Left lung (tissue), 10 donors: ENCODE results near the gene RAB19. TPM values are rescaled to one million over a fixed set of nuclear protein-coding genes. Genes with fewer than 3 reads are reported as not detected.
"Not testable (repeated sequence)": the region's sequence is repeated elsewhere in the genome, so short reads cannot be mapped to it uniquely, and the experiment has no call there.

Source experiments
- ATAC-seq: fragments of 200-7000 bp; cut with Tn5 transposase; one replicate; pipeline ENCODE4 v1.9.1; 2020; ENCODE audit warnings: moderate library complexity
- DNase-seq, 4 donors: peaks; one replicate each; pipeline ENCODE4 v3.0.0-alpha.2; 2013 to 2020
- H3K27ac ChIP-seq, 2 donors: fragments of 200-600 bp; sonication (generic) in 1 of 2; one replicate each; pipeline versions ENCODE4 v1.5.0 to v1.8.0; 2020 to 2021
- H3K27me3 ChIP-seq, 2 donors: fragments of 200-600 bp; sonication (generic) in 1 of 2; one replicate each; pipeline versions ENCODE4 v1.5.0 to v1.8.0; 2020 to 2021
- H3K36me3 ChIP-seq, 2 donors: fragments of 200-600 bp; sonication (generic) in 1 of 2; one replicate each; pipeline versions ENCODE4 v1.5.0 to v1.8.0; 2020 to 2021
- H3K4me1 ChIP-seq, 2 donors: fragments of 200-600 bp; one replicate each; pipeline ENCODE4 v1.8.0; 2021
- H3K4me3 ChIP-seq, 2 donors: fragments of 200-600 bp; sonication (generic) in 1 of 2; one replicate each; pipeline versions ENCODE4 v1.5.0 to v1.8.0; 2020 to 2021; ENCODE audit warnings: mild to moderate bottlenecking in 1 of 2
- H3K9me3 ChIP-seq, 2 donors: fragments of 200-600 bp; sonication (generic) in 1 of 2; one replicate each; pipeline versions ENCODE4 v1.5.0 to v1.8.0; 2020 to 2021
- CTCF ChIP-seq, 2 donors: fragments of 200-600 bp; sonication (generic) in 1 of 2; IDR thresholded peaks; one replicate each; pipeline versions ENCODE4 v1.5.0 to v1.8.0; 2021; ENCODE audit warnings: antibody characterized with exemption in 2 of 2
- intact Hi-C, 2 donors: fragments of 100-400 bp; cut with DNase I; formaldehyde crosslinking; loops; one replicate each; pipeline versions ENCODE4 v1.11.2 to v1.14.2; 2022
- polyA plus RNA-seq, 6 donors: library from polyadenylated mRNA; unstranded; fragments of 120-200 nt; gene quantifications; one replicate each; pipeline ENCODE4 v1.2.1, GENCODE V29; 2013; ENCODE audit not compliant: insufficient read length in 6 of 6
- total RNA-seq, 2 donors: library from RNA; stranded (reverse); fragmentation: NEBNext Ultra II Directional; extraction: Animal tissue kit (Norgen Biotek cat#: 25700); gene quantifications; one replicate each; pipeline ENCODE4 v1.2.1, GENCODE V29; 2021
- donor health status: DM: no; HTN: yes; CAD: no.
- donor health status: DM: no; HTN: no; CAD: no.

RAB19 gene
- total and polyA plus RNA-seq, 8 donors = 0.97 to 5.1 (median 1.5) TPM

DNA sequence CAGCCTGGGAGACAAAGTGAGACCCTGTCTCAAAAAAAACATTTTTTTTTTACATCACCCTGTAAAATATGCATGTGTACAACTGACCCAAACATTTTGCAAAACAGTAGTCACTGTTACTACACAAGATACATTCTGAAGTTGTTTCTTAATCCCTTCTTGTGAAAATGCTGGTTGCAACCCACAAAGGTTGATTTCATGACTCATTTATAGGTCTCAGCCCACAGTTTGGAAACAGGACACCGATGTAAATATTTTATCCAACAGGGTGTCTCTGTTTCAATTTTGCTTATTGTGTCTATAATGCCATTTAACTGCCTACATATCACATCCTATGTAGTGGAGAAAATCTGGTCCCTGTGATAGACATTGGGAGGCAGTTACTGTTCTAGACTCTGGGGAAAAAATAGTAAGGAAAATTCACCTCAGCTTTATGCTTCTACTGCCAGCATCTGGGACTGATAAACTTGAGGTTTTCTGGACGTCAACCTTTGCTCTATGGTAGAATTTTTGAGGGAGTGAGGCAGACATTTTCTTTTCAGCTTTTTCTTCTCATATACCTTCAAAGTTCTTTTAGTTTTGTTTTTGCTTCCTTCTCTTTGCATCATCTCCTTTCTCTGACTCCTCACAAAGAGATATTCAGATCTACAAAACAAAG, 1.6 kb upstream of the RAB19 start:
- Histone ChIP-seq H3K27ac (peak overlapping the region in 1 of 2 donors; percentile 53), H3K9me3 (no peaks in the 10 kb centered on the region), H3K4me3 (no peak overlapping the region), H3K4me1 (peaks cover 0 to 30% of the 10 kb centered on the region in 2 donors), H3K27me3 (peaks cover 0 to 16% of the 10 kb centered on the region in 2 donors), H3K36me3 (no peaks in the 10 kb centered on the region)
- no peak for TF ChIP-seq CTCF (IDR thresholded peaks at IDR 0.05)
- intact Hi-C loops = no loop called here
- no peak for ATAC-seq
- DNase-seq = no peak

DNA sequence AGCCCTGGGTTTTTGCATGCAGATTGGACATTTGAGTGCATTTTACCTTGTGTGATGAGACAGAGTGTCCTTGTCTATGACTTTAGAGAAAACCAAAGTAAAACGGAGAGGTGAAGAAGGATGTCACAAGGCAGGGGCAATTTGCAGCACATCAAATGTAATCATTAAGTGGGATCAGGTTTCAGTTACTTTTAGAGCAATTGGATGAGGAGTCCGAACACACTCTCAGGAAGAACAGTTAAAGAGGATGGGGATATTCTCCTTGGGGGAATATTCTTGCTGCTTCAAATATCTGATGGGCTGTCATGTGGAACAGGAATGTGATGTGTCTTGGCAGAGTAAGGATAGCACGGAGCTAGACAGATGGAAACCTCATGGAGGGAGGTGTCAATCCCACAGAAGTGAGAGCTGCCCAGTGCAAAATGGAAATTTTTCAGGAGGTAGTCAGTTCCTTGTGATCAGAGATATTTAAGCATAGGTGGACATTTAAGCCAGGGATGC, 757 bp downstream of the RAB19 start:
- intact Hi-C loops = no loop called here
- peak overlapping the region; percentile 26 to 33 for H3K4me3 ChIP-seq

GRCh38 chr7:140415361-140415760, 11.5 kb downstream of the RAB19 start:
- no peak overlapping the region for H3K27ac ChIP-seq
- ATAC-seq (no peak), DNase-seq (peak in 1 of 4 donors; percentile 3)
- H3K36me3 ChIP-seq = no peaks in the 10 kb centered on the region
- intact Hi-C loops = no loop called here
- no peaks in the 10 kb centered on the region for H3K27me3 ChIP-seq
- TF ChIP-seq CTCF (IDR thresholded peaks at IDR 0.05) = no peak
- no peak overlapping the region for H3K4me3 ChIP-seq
- H3K9me3 ChIP-seq = no peaks in the 10 kb centered on the region
- no peaks in the 10 kb centered on the region for H3K4me1 ChIP-seq

More for the DNA sequence above, 757 bp downstream of the RAB19 start:
- DNase-seq (no peak), ATAC-seq (no peak)
- no peak for TF ChIP-seq CTCF (IDR thresholded peaks at IDR 0.05)
- H3K4me1 ChIP-seq = peaks cover 0 to 26% of the 10 kb centered on the region in 2 donors
- H3K36me3 ChIP-seq = no peaks in the 10 kb centered on the region
- H3K9me3 ChIP-seq = no peaks in the 10 kb centered on the region
- peak overlapping the region in 1 of 2 donors; percentile 50 for H3K27ac ChIP-seq
- peaks cover 0 to 16% of the 10 kb centered on the region in 2 donors for H3K27me3 ChIP-seq

DNA sequence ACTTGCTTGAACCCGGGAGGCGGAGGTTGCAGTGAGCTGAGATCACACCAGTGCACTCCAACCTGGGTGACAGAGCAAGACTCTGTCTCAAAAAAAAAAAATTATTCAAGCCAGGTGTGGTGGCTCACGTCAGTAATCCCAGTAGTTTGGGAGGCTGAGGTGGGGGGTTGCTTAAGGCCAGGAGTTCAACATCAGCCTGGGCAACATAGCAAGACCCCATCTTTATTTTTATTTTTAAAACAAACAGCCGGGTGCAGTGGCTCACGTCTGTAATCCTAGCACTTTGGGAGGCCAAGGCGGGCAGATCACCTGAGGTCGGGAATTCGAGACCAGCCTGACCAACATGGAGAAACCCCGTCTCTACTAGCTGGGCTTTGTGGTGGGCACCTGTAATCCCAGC, 12.0 kb downstream of the RAB19 start:
- H3K9me3 ChIP-seq, H3K36me3 ChIP-seq, H3K27me3 ChIP-seq, H3K4me3 ChIP-seq, ATAC-seq, H3K4me1 ChIP-seq, H3K27ac ChIP-seq, intact Hi-C loops: not testable (repeated sequence)
- DNase-seq = peak in 1 of 4 donors; percentile 1

GRCh38 chr7:140416560-140416959, 12.7 kb downstream of the RAB19 start:
- no peak overlapping the region for H3K4me3 ChIP-seq
- H3K27ac ChIP-seq = no peak overlapping the region
- DNase-seq (peak in 1 of 4 donors; percentile 36), ATAC-seq (no peak)
- no peaks in the 10 kb centered on the region for H3K4me1 ChIP-seq
- H3K9me3 ChIP-seq = no peaks in the 10 kb centered on the region
- no peaks in the 10 kb centered on the region for H3K36me3 ChIP-seq
- intact Hi-C loops = no loop called here
- no peaks in the 10 kb centered on the region for H3K27me3 ChIP-seq
- no peak for TF ChIP-seq CTCF (IDR thresholded peaks at IDR 0.05)
